Calu3 (cell line): ENCODE results near the gene BLZF1. TPM values are rescaled to one million over a fixed set of nuclear protein-coding genes. Genes with fewer than 3 reads are reported as not detected.

ENCODE experiments used
- BruUV-seq: library from RNA; stranded (reverse); fragments of 400-500 nt; replicated peaks from 2 replicates; lab custom pipeline; 2021; lab: Mats Ljungman, UMichigan
- CTCF ChIA-PET: fragments of 300-600 bp; sonication (Branson Sonifier 250); formaldehyde crosslinking; loops from one replicate; lab custom pipeline; 2022; ENCODE audit warnings: antibody characterized with exemption; lab: Charles Lee
- DNase-seq: peaks from one replicate; pipeline ENCODE4 v3.0.0; 2022
- H3K27ac Mint-ChIP-seq: one replicate; pipeline ENCODE4 v1.8.0; 2022; ENCODE audit warnings: mixed read lengths; ENCODE audit not compliant: unreplicated experiment
- H3K27me3 Mint-ChIP-seq: one replicate; pipeline ENCODE4 v1.8.0; 2022; ENCODE audit warnings: mixed read lengths; ENCODE audit not compliant: unreplicated experiment
- H3K36me3 Mint-ChIP-seq: one replicate; pipeline ENCODE4 v1.8.0; 2022; ENCODE audit warnings: mild to moderate bottlenecking, moderate library complexity, mixed read lengths; ENCODE audit not compliant: insufficient read depth, unreplicated experiment
- H3K4me1 Mint-ChIP-seq: one replicate; pipeline ENCODE4 v1.8.0; 2022; ENCODE audit warnings: mild to moderate bottlenecking, low read depth, mixed read lengths; ENCODE audit not compliant: unreplicated experiment
- H3K4me3 Mint-ChIP-seq: one replicate; pipeline ENCODE4 v1.8.0; 2022; ENCODE audit warnings: mild to moderate bottlenecking, low read depth, moderate library complexity, mixed read lengths; ENCODE audit not compliant: unreplicated experiment
- H3K9me3 Mint-ChIP-seq: one replicate; pipeline ENCODE4 v1.8.0; 2022; ENCODE audit warnings: low read depth, mixed read lengths; ENCODE audit not compliant: unreplicated experiment
- CTCF ChIP-seq: fragments of 200-600 bp; IDR thresholded peaks from one replicate; pipeline ENCODE4 v1.8.0; 2022; ENCODE audit warnings: antibody characterized with exemption; ENCODE audit not compliant: unreplicated experiment
- intact Hi-C: fragments of 100-400 bp; cut with micrococcal nuclease; formaldehyde crosslinking; loops from one replicate; pipeline ENCODE4 v1.10.0; 2022; ENCODE audit not compliant: unreplicated experiment
- total RNA-seq: library from RNA; stranded (reverse); gene quantifications from 2 replicates; pipeline ENCODE4 v1.2.3, GENCODE V29; 2022

BLZF1 gene
- total RNA-seq, 1 experiment from 2014 or later: 45.7 TPM

GRCh38 chr1:169325117-169325516 lies 42.9 kb upstream of the BLZF1 start:
- Mint-ChIP-seq H3K4me1 (peaks cover 47% of the 10 kb centered on the region), H3K4me3 (no peak overlapping the region), H3K36me3 (no peaks in the 10 kb centered on the region), H3K9me3 (no peaks in the 10 kb centered on the region), H3K27ac (peak overlapping the region; percentile 14), H3K27me3 (no peaks in the 10 kb centered on the region)
- TF ChIP-seq CTCF: no peak
- DNase-seq: peak; percentile 11
- CTCF ChIA-PET: no interaction called here
- intact Hi-C loops: loop anchor here (10.0 kb wide), 1 partner anchor 180 kb away; no protein-coding TSS in a partner anchor
- BruUV-seq: no TSS peak

GRCh38 chr1:169326261-169326955 lies 41.6 kb upstream of the BLZF1 start:
- intact Hi-C loops: loop anchor here (10.0 kb wide), 1 partner anchor 182 kb away; no protein-coding TSS in a partner anchor
- Mint-ChIP-seq H3K27me3 (no peaks in the 10 kb centered on the region), H3K4me1 (peaks cover 43% of the 10 kb centered on the region), H3K36me3 (no peaks in the 10 kb centered on the region), H3K27ac (peak overlapping the region; percentile 53), H3K4me3 (peak overlapping the region; percentile 39), H3K9me3 (no peaks in the 10 kb centered on the region)
- peak; percentile 6 for DNase-seq
- CTCF ChIA-PET: interaction anchor here (0.8 to 1.9 kb wide), 4 partner anchors 12 to 690 kb away, joined by 3 to 6 read pairs (median 4); no protein-coding TSS in a partner anchor
- no TSS peak for BruUV-seq
- TF ChIP-seq CTCF: no peak

GRCh38 chr1:169326956-169327268 lies 41.1 kb upstream of the BLZF1 start:
- CTCF ChIA-PET: interaction anchor here (0.9 to 1.9 kb wide), 3 partner anchors 13 to 22 kb away, joined by 4 to 6 read pairs (median 4); no protein-coding TSS in a partner anchor
- intact Hi-C loops: loop anchor here (10.0 kb wide), 1 partner anchor 182 kb away; no protein-coding TSS in a partner anchor

GRCh38 chr1:169327875-169328274 lies 40.1 kb upstream of the BLZF1 start:
- BruUV-seq: no TSS peak
- intact Hi-C loops: loop anchor here (10.0 kb wide), 1 partner anchor 183 kb away; no protein-coding TSS in a partner anchor
- H3K4me1 Mint-ChIP-seq: peaks cover 32% of the 10 kb centered on the region
- CTCF ChIA-PET: no interaction called here
- TF ChIP-seq CTCF: no peak
- no peak overlapping the region for H3K4me3 Mint-ChIP-seq
- H3K27ac Mint-ChIP-seq: no peak overlapping the region
- H3K27me3 Mint-ChIP-seq: no peaks in the 10 kb centered on the region
- no peak for DNase-seq
- H3K9me3 Mint-ChIP-seq: no peaks in the 10 kb centered on the region
- H3K36me3 Mint-ChIP-seq: no peaks in the 10 kb centered on the region

More at GRCh38 chr1:169326956-169327268, 41.1 kb upstream of the BLZF1 start:
- Mint-ChIP-seq H3K9me3 (no peaks in the 10 kb centered on the region), H3K36me3 (no peaks in the 10 kb centered on the region), H3K27me3 (no peaks in the 10 kb centered on the region), H3K4me3 (peak overlapping the region; percentile 39), H3K27ac (peak overlapping the region; percentile 53), H3K4me1 (peaks cover 38% of the 10 kb centered on the region)
- BruUV-seq: no TSS peak
- no peak for TF ChIP-seq CTCF
- DNase-seq: no peak
